Measurements from ENCODE around the gene EYS. TPM values are rescaled to one million over a fixed set of nuclear protein-coding genes. Genes with fewer than 3 reads are reported as not detected.

The EYS gene
- total and polyA plus RNA-seq, 9 of the 15 experiments (the other 6 are each of a cell fraction or from before 2014, with no cell fraction given), result 0.03 to 0.36 (median 0.10) TPM; not detected in 2

- TF ChIP-seq, protein P1, sequence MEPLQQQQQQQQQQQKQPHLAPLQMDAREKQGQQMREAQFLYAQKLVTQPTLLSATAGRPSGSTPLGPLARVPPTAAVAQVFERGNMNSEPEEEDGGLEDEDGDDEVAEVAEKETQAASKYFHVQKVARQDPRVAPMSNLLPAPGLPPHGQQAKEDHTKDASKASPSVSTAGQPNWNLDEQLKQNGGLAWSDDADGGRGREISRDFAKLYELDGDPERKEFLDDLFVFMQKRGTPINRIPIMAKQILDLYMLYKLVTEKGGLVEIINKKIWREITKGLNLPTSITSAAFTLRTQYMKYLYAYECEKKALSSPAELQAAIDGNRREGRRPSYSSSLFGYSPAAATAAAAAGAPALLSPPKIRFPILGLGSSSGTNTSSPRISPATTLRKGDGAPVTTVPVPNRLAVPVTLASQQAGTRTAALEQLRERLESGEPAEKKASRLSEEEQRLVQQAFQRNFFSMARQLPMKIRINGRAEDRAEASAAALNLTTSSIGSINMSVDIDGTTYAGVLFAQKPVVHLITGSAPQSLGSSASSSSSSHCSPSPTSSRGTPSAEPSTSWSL (CRISPR knock-in tag; IDR thresholded peaks at IDR 0.05; ENCODE audit: borderline replicate concordance), result no peak
- TF ChIP-seq BRD9 (IDR thresholded peaks at IDR 0.05; ENCODE audit: low read depth, partially characterized antibody), result no peak
- TF ChIP-seq POLR2B (IDR thresholded peaks at IDR 0.05; ENCODE audit: low read depth, partially characterized antibody), result no peak
- no peak for TF ChIP-seq RFX7 (CRISPR knock-in tag; IDR thresholded peaks at IDR 0.05)
- no peak for TF ChIP-seq MTF1 (CRISPR knock-in tag; IDR thresholded peaks at IDR 0.05; ENCODE audit: borderline replicate concordance)
- TF ChIP-seq MCM3 (IDR thresholded peaks at IDR 0.05), result no peak
Observed at GRCh38 chr6:64691064-64691463, 1016.0 kb downstream of the EYS start (continued).

- Histone ChIP-seq H3K4me3 (no peak overlapping the region), H3K4me2 (ENCODE audit: insufficient read depth, low read length) (no peak overlapping the region), H3K9ac (ENCODE audit: insufficient read depth in 1 of 2, low read depth in 2 of 2, low read length in 2 of 2) (no peak overlapping the region), H4K20me1 (replicated peaks; ENCODE audit: control insufficient read depth, insufficient read depth, low read length) (no peaks in the 10 kb centered on the region), H3K36me3 (ENCODE audit: control insufficient read depth, insufficient read depth, low read length) (no peaks in the 10 kb centered on the region), H3K9me1 (ENCODE audit: control insufficient read depth, insufficient read depth, low read length) (no peaks in the 10 kb centered on the region), H3K79me2 (ENCODE audit: control insufficient read depth, insufficient read depth, low read length) (no peaks in the 10 kb centered on the region), H3K27me3 (ENCODE audit: control insufficient read depth in 2 of 2, insufficient read depth in 2 of 2, low read length in 2 of 2) (no peaks in the 10 kb centered on the region), H2AFZ (ENCODE audit: low read depth, low read length) (no peak overlapping the region), H3K4me1 (replicated peaks in 1 of 2; ENCODE audit: control insufficient read depth in 2 of 2, insufficient read depth in 2 of 2, low read length in 2 of 2) (no peaks in the 10 kb centered on the region), H3K27ac (ENCODE audit: extremely low read depth, low read depth, low read length) (no peak overlapping the region), H3K9me3 (replicated peaks; ENCODE audit: control insufficient read depth, insufficient read depth, low read depth, low read length) (no peaks in the 10 kb centered on the region)
- ATAC-seq (no peak), DNase-seq (ENCODE audit: extremely low read depth in 1 of 4, low spot score in 3 of 4) (no peak), FAIRE-seq (no peak)
- 7% methylated on average over 2 of the region's 2 CpGs for WGBS (ENCODE audit: insufficient coverage, low coverage, missing lambda C conversion rate)
- no TSS peak for BruUV-seq (replicated peaks)
- TF ChIP-seq MAFF (IDR thresholded peaks at IDR 0.05; ENCODE audit: low read length), result no peak
- intact Hi-C loops (cut with micrococcal nuclease) (no loop called here), in situ Hi-C loops (cut with MboI) (no loop called here)
- POLR2A ChIA-PET, result no interaction called here
- CTCF ChIA-PET (ENCODE audit: low intra/inter-chr PET ratio), result no interaction called here
Observed at GRCh38 chr6:64685401-64685800, 1021.6 kb downstream of the EYS start.
